ENCODE results near the gene APP. TPM values are rescaled to one million over a fixed set of nuclear protein-coding genes. Genes with fewer than 3 reads are reported as not detected.

The APP gene
- total RNA-seq, 1 donor: 404 TPM

GRCh38 chr21:25855576-25855975, 315.0 kb downstream of the APP start:
- peak; percentile 25 for DNase-seq (ENCODE audit: low read depth)
- H3K4me3 ChIP-seq (ENCODE audit: low read depth, low read length): no peak overlapping the region
- TF ChIP-seq, protein P1, sequence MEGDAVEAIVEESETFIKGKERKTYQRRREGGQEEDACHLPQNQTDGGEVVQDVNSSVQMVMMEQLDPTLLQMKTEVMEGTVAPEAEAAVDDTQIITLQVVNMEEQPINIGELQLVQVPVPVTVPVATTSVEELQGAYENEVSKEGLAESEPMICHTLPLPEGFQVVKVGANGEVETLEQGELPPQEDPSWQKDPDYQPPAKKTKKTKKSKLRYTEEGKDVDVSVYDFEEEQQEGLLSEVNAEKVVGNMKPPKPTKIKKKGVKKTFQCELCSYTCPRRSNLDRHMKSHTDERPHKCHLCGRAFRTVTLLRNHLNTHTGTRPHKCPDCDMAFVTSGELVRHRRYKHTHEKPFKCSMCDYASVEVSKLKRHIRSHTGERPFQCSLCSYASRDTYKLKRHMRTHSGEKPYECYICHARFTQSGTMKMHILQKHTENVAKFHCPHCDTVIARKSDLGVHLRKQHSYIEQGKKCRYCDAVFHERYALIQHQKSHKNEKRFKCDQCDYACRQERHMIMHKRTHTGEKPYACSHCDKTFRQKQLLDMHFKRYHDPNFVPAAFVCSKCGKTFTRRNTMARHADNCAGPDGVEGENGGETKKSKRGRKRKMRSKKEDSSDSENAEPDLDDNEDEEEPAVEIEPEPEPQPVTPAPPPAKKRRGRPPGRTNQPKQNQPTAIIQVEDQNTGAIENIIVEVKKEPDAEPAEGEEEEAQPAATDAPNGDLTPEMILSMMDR (IDR thresholded peaks at IDR 0.05; ENCODE audit: insufficient read depth, low read length): no peak

GRCh38 chr21:25850126-25850842, 320.3 kb downstream of the APP start:
- no peak overlapping the region for H3K4me3 ChIP-seq (ENCODE audit: low read depth, low read length)
- DNase-seq (ENCODE audit: low read depth): no peak

DNA sequence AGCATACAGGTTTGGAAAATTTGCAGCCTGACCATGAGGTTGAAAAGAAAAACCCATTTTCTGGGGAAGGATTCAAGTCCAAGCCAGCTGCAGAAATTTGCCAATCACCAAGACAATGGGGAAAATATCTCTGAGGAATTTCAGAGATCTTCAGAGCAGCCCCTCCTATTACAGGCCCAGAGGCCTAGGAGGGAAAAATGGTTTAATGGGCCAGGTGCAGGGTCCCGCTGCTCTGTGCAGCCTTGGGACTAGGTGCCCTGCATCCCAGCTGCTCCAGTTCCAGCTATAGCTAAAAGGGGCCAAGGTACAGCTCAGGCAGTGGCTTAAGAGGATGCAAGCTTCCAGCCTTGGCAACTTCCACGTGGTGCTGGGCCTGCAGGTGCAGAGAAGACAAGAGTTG, 322.3 kb downstream of the APP start:
- no peak for DNase-seq (ENCODE audit: low read depth)
- no peak overlapping the region for H3K4me3 ChIP-seq (ENCODE audit: low read depth, low read length)
- TF ChIP-seq, protein P1 (IDR thresholded peaks at IDR 0.05; ENCODE audit: insufficient read depth, low read length): no peak

More at GRCh38 chr21:25850126-25850842, 320.3 kb downstream of the APP start:
- TF ChIP-seq, protein P1 (IDR thresholded peaks at IDR 0.05; ENCODE audit: insufficient read depth, low read length): no peak

DNA sequence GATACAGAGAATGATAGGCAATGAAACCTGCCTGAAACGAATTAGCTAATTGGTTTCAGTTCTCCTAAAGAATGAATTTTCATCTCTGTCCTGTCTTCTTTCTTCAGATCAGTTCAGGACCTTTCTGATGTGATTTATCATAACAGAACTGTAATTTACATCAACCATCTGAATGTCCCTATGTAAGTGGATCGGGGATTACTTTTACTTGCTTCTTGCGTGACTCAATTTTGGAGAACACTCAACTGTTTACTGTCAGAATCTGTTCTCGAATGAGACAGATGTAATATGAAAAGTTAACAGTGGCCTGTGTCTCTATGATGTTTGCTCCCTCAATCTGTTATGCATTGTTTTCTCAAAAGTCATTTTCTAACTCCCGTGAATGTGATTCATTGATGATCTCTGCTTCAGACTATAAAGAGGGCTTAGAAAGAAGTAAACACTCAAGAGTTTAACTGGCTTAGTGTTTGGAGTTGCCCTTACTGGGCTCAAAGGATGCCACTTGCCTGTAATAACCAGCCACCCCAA, 324.8 kb downstream of the APP start:
- no peak for DNase-seq (ENCODE audit: low read depth)
- TF ChIP-seq, protein P1 (IDR thresholded peaks at IDR 0.05; ENCODE audit: insufficient read depth, low read length): no peak
- no peak overlapping the region for H3K4me3 ChIP-seq (ENCODE audit: low read depth, low read length)

GRCh38 chr21:25842925-25843324, 327.6 kb downstream of the APP start:
- DNase-seq (ENCODE audit: low read depth): no peak
- TF ChIP-seq, protein P1 (IDR thresholded peaks at IDR 0.05; ENCODE audit: insufficient read depth, low read length): no peak
- H3K4me3 ChIP-seq (ENCODE audit: low read depth, low read length): no peak overlapping the region

DNA sequence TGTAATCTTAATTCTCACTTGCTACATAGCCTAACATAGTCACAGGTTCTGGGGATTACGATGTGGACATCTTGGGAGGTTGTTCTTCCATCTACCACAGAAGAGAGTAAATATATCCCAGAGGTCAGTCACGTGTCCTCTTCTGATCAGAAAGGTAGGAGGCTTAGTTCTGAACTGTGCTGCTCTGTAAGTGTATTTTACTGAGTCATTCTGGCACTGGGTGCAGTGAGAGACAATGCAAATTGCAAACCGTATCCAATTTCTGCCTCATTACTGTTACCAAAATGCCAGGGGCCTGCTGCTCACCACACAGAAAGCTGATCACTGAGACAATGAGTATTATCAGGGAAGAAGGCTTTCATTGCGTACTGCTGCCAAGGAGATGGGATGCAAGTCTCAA, 331.8 kb downstream of the APP start:
- TF ChIP-seq, protein P1 (IDR thresholded peaks at IDR 0.05; ENCODE audit: insufficient read depth, low read length): no peak
- peak; percentile 39 for DNase-seq (ENCODE audit: low read depth)
- no peak overlapping the region for H3K4me3 ChIP-seq (ENCODE audit: low read depth, low read length)
